Left ventricle myocardium inferior (tissue), 1 donor: Measurements from ENCODE around the gene PIK3R5. TPM values are rescaled to one million over a fixed set of nuclear protein-coding genes. Genes with fewer than 3 reads are reported as not detected.
A peak's percentile ranks its signal among the peaks of the same experiment; 100 is the strongest.

ENCODE experiments used
- DNase-seq: peaks from one replicate; pipeline ENCODE4 v3.0.0-alpha.2; 2020
- H3K27ac ChIP-seq: fragments of 200-600 bp; replicated peaks from 2 replicates; pipeline ENCODE4 v1.8.0; 2021
- H3K27me3 ChIP-seq: fragments of 200-600 bp; 2 replicates; pipeline ENCODE4 v1.8.0; 2021; ENCODE audit warnings: low read depth
- H3K36me3 ChIP-seq: fragments of 200-600 bp; 2 replicates; pipeline ENCODE4 v1.8.0; 2021
- H3K4me1 ChIP-seq: fragments of 200-600 bp; 2 replicates; pipeline ENCODE4 v1.8.0; 2021
- H3K4me3 ChIP-seq: fragments of 200-600 bp; 2 replicates; pipeline ENCODE4 v1.8.0; 2021; ENCODE audit warnings: mild to moderate bottlenecking, moderate library complexity
- H3K9me3 ChIP-seq: fragments of 200-600 bp; replicated peaks from 2 replicates; pipeline ENCODE4 v1.8.0; 2021
- intact Hi-C: fragments of 100-400 bp; cut with micrococcal nuclease; formaldehyde crosslinking; loops from one replicate; pipeline ENCODE4 v1.11.0; 2022
- total RNA-seq: library from RNA; stranded (reverse); fragmentation: NEBNext Ultra II Directional; extraction: Animal tissue kit (Norgen Biotek cat#: 25700); gene quantifications from one replicate; pipeline ENCODE4 v1.2.1, GENCODE V29; 2021
- TF ChIP-seq, protein P1 (sequence below): fragments of 200-600 bp; IDR thresholded peaks from 2 replicates; pipeline ENCODE4 v1.8.0; 2021; ENCODE audit warnings: antibody characterized with exemption, mild to moderate bottlenecking, borderline replicate concordance
- donor health status: DM: no; HTN: yes; CAD: no; lungs with severe emphysema.

PIK3R5 gene
- total RNA-seq, 1 donor from 2014 or later: 2.7 TPM

GRCh38 chr17:8925808-8926207 lies 39.7 kb downstream of the PIK3R5 start:
- Histone ChIP-seq H3K4me3 (no peak overlapping the region), H3K4me1 (no peaks in the 10 kb centered on the region), H3K27ac (no peak overlapping the region), H3K27me3 (peaks cover 19% of the 10 kb centered on the region), H3K36me3 (no peaks in the 10 kb centered on the region), H3K9me3 (peaks cover 33% of the 10 kb centered on the region)
- intact Hi-C loops: no loop called here
- TF ChIP-seq, protein P1, sequence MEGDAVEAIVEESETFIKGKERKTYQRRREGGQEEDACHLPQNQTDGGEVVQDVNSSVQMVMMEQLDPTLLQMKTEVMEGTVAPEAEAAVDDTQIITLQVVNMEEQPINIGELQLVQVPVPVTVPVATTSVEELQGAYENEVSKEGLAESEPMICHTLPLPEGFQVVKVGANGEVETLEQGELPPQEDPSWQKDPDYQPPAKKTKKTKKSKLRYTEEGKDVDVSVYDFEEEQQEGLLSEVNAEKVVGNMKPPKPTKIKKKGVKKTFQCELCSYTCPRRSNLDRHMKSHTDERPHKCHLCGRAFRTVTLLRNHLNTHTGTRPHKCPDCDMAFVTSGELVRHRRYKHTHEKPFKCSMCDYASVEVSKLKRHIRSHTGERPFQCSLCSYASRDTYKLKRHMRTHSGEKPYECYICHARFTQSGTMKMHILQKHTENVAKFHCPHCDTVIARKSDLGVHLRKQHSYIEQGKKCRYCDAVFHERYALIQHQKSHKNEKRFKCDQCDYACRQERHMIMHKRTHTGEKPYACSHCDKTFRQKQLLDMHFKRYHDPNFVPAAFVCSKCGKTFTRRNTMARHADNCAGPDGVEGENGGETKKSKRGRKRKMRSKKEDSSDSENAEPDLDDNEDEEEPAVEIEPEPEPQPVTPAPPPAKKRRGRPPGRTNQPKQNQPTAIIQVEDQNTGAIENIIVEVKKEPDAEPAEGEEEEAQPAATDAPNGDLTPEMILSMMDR: no peak
- DNase-seq: no peak

GRCh38 chr17:8925141-8925540 lies 40.4 kb downstream of the PIK3R5 start:
- Histone ChIP-seq H3K36me3 (no peaks in the 10 kb centered on the region), H3K9me3 (peaks cover 33% of the 10 kb centered on the region), H3K4me1 (no peaks in the 10 kb centered on the region), H3K27me3 (peaks cover 19% of the 10 kb centered on the region), H3K27ac (no peak overlapping the region), H3K4me3 (no peak overlapping the region)
- TF ChIP-seq, protein P1: no peak
- intact Hi-C loops: no loop called here
- DNase-seq: no peak

- TF ChIP-seq, protein P1: no peak
- Histone ChIP-seq H3K4me3 (no peak overlapping the region), H3K27ac (no peak overlapping the region)
These were observed 40.9 kb downstream of the PIK3R5 start for GRCh38 chr17:8924595-8924994.

DNA sequence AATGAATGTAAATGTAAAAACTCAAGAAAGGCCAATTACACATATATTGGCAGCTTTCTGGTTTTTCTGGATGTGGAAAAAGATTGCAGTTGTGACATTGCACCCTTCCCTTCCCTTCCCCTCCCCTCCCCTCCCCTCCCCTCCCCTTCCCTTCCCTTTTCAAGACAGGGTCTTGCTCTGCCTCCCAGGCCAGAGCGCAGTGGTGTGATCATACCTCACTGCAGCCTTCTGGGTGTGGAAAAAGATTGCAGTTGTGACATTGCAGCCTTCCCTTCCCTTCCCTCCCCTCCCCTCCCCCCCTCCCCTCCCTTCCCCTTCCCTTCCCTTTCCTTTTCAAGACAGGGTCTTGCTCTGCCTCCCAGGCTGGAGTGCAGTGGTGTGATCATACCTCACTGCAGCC lies 41.7 kb downstream of the PIK3R5 start:
- no peak overlapping the region for H3K27ac ChIP-seq
- H3K9me3 ChIP-seq: peaks cover 22% of the 10 kb centered on the region
- intact Hi-C loops: no loop called here

More at GRCh38 chr17:8924595-8924994, 40.9 kb downstream of the PIK3R5 start:
- Histone ChIP-seq H3K36me3 (no peaks in the 10 kb centered on the region), H3K4me1 (no peaks in the 10 kb centered on the region), H3K27me3 (peaks cover 19% of the 10 kb centered on the region), H3K9me3 (peaks cover 27% of the 10 kb centered on the region)
- DNase-seq: no peak
- intact Hi-C loops: no loop called here

DNA sequence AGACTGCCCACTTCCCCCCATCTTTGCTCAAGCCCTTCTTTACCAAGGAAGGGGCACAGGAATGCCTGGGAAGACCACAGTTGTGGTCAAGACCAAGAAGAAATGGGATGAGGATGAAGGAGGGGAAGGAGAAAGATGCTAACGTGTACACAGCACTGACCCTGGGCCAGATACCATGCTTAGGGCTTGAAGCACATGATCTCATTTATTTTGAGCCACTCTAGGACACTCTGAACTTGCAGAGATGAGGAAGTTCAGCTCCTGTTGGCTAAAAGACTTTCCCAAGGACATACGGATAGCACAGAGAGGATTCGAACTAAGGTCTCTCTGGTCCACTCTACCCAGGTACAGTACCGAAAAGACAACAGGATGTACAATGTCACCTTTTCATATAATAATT lies 42.6 kb downstream of the PIK3R5 start:
- Histone ChIP-seq H3K27ac (peak overlapping the region; percentile 4), H3K4me1 (no peaks in the 10 kb centered on the region), H3K4me3 (no peak overlapping the region), H3K9me3 (peaks cover 22% of the 10 kb centered on the region), H3K27me3 (peaks cover 19% of the 10 kb centered on the region), H3K36me3 (no peaks in the 10 kb centered on the region)
- DNase-seq: no peak
- intact Hi-C loops: no loop called here
- TF ChIP-seq, protein P1: no peak

More for the DNA sequence above, 41.7 kb downstream of the PIK3R5 start:
- TF ChIP-seq, protein P1: no peak
- no peak overlapping the region for H3K4me3 ChIP-seq
- no peaks in the 10 kb centered on the region for H3K36me3 ChIP-seq
- peaks cover 19% of the 10 kb centered on the region for H3K27me3 ChIP-seq
- no peak for DNase-seq
- H3K4me1 ChIP-seq: no peaks in the 10 kb centered on the region
